HCT116 (cell line): ENCODE data around the gene ZNF554. TPM values are rescaled to one million over a fixed set of nuclear protein-coding genes. Genes with fewer than 3 reads are reported as not detected.

Source experiments
- ATAC-seq: fragments of 200-7000 bp; cut with Tn5 transposase; 2 replicates; pipeline ENCODE4 v1.9.1; 2020; ENCODE audit warnings: mild to moderate bottlenecking, moderate library complexity
- BruUV-seq: library from RNA; stranded (reverse); fragments of 400-500 nt; replicated peaks from 2 replicates; lab custom pipeline; 2021; lab: Mats Ljungman, UMichigan
- CTCF ChIA-PET: fragments of 300-600 bp; sonication (Branson Sonifier 250); formaldehyde crosslinking; loops from one replicate; lab custom pipeline; 2021; ENCODE audit warnings: antibody characterized with exemption; lab: Charles Lee
- POLR2A ChIA-PET: fragments of 300-600, 350-600 bp; sonication (Branson Sonifier 250); formaldehyde crosslinking; loops from one replicate; lab custom pipeline; 2021; ENCODE audit warnings: antibody characterized with exemption; lab: Charles Lee
- RAD21 ChIA-PET, 2 experiments: fragments of 300-600 bp; sonication (Branson Sonifier 250); formaldehyde crosslinking; loops; one replicate each; lab custom pipeline; 2023; ENCODE audit warnings: low total read pairs in 2 of 2; ENCODE audit not compliant: uncharacterized antibody in 2 of 2, unreplicated experiment in 2 of 2, low non-redundant PET in 1 of 2; lab: Charles Lee
- DNase-seq: peaks from one replicate; pipeline ENCODE4 v3.0.0-alpha.2; 2010; ENCODE audit warnings: low read depth, low spot score
- H2AFZ ChIP-seq: fragments of 200-600 bp; shearing (Covaris generic), sonication (generic); 2 replicates; pipeline ENCODE4 v1.6.1; 2017; ENCODE audit warnings: low read depth, mixed run types, mixed read lengths, antibody characterized with exemption, low read length; ENCODE audit not compliant: poor library complexity, severe bottlenecking
- H3K27ac ChIP-seq: 2 replicates; pipeline ENCODE4 v1.5.1; 2012; ENCODE audit warnings: low read depth, low read length
- H3K27me3 ChIP-seq: fragments of 200-600 bp; sonication (generic); 2 replicates; pipeline ENCODE4 v1.6.1; 2016; ENCODE audit warnings: mixed run types, low read length, mixed read lengths; ENCODE audit not compliant: insufficient read depth
- H3K36me3 ChIP-seq, 2 experiments: fragments of 200-500 bp in 1 of 2; fragments of 200-600 bp in 1 of 2; sonication (Bioruptor generic) in 1 of 2; sonication (generic) in 1 of 2; 2 replicates each; pipeline versions ENCODE4 v1.5.1 to v1.6.1; 2014 to 2016; ENCODE audit warnings: low read length in 2 of 2, inconsistent platforms in 1 of 2, mixed read lengths in 1 of 2, mixed run types in 1 of 2; ENCODE audit not compliant: insufficient read depth in 2 of 2, control insufficient read depth in 1 of 2
- H3K4me1 ChIP-seq, 2 experiments: fragments of 200-600 bp in 1 of 2; sonication (generic) in 1 of 2; 2 replicates each; pipeline versions ENCODE4 v1.5.1 to v1.6.1; 2012 to 2017; ENCODE audit warnings: low read length in 2 of 2, inconsistent platforms in 1 of 2, mild to moderate bottlenecking in 1 of 2, mixed read lengths in 1 of 2, mixed run types in 1 of 2, moderate library complexity in 1 of 2; ENCODE audit not compliant: insufficient read depth in 2 of 2, control insufficient read depth in 1 of 2
- H3K4me2 ChIP-seq: fragments of 200-600 bp; sonication (generic); 2 replicates; pipeline ENCODE4 v1.6.1; 2017; ENCODE audit warnings: mixed run types, low read length, mixed read lengths
- H3K4me3 ChIP-seq, 2 experiments: fragments of 200-600 bp in 1 of 2; sonication (generic) in 1 of 2; replicated peaks in 1 of 2; 2 replicates each; pipeline ENCODE4 v1.5.1; 2011 to 2016; ENCODE audit warnings: low read length in 2 of 2, control low read depth in 1 of 2, low read depth in 1 of 2, mild to moderate bottlenecking in 1 of 2, mixed read lengths in 1 of 2, mixed run types in 1 of 2
- H3K79me2 ChIP-seq: fragments of 200-600 bp; sonication (generic); 2 replicates; pipeline ENCODE4 v1.6.1; 2017; ENCODE audit warnings: mild to moderate bottlenecking, mixed run types, low read length, moderate library complexity, mixed read lengths; ENCODE audit not compliant: insufficient read depth
- H3K9ac ChIP-seq: fragments of 200-600 bp; sonication (generic); 2 replicates; pipeline ENCODE4 v1.6.1; 2016; ENCODE audit warnings: low read length, mixed read lengths
- H3K9me2 ChIP-seq: fragments of 200-600 bp; sonication (generic), shearing (Covaris generic); 2 replicates; pipeline ENCODE4 v1.6.1; 2017; ENCODE audit warnings: mixed run types, mild to moderate bottlenecking, moderate library complexity; ENCODE audit not compliant: insufficient read depth
- H3K9me3 ChIP-seq, 2 experiments: fragments of 200-500 bp in 1 of 2; fragments of 200-600 bp in 1 of 2; sonication (Bioruptor generic) in 1 of 2; sonication (generic) in 1 of 2; 2 replicates each; pipeline ENCODE4 v1.6.1; 2014 to 2017; ENCODE audit warnings: low read length in 2 of 2, mixed read lengths in 2 of 2, inconsistent platforms in 1 of 2, low read depth in 1 of 2, mild to moderate bottlenecking in 1 of 2, mixed run types in 1 of 2, moderate library complexity in 1 of 2; ENCODE audit not compliant: control insufficient read depth in 1 of 2, insufficient read depth in 1 of 2
- H4K20me1 ChIP-seq: fragments of 200-600 bp; sonication (generic), shearing (Covaris generic); 2 replicates; pipeline ENCODE4 v1.6.1; 2017; ENCODE audit warnings: mixed run types, mild to moderate bottlenecking, moderate library complexity; ENCODE audit not compliant: insufficient read depth
- ATF3 ChIP-seq: IDR thresholded peaks from 2 replicates; pipeline ENCODE4 v1.6.1; 2012
- CBX3 ChIP-seq: IDR thresholded peaks from 2 replicates; pipeline ENCODE4 v1.6.1; 2012; ENCODE audit warnings: low read depth
- CEBPB ChIP-seq: IDR thresholded peaks from 2 replicates; pipeline ENCODE4 v1.6.1; 2012; ENCODE audit warnings: low read depth
- CTCF ChIP-seq, 3 experiments: fragments of 200-600 bp in 1 of 3; sonication (generic) in 1 of 3; IDR thresholded peaks in 2 of 3; conservative IDR thresholded peaks in 1 of 3; 2 replicates each; pipeline ENCODE4 v1.5.1; 2012 to 2017; ENCODE audit warnings: low read depth in 2 of 3, low read length in 2 of 3, antibody characterized with exemption in 1 of 3, borderline replicate concordance in 1 of 3, control low read depth in 1 of 3, mild to moderate bottlenecking in 1 of 3, mixed read lengths in 1 of 3, mixed run types in 1 of 3, moderate library complexity in 1 of 3; ENCODE audit not compliant: insufficient read depth in 1 of 3
- EGR1 ChIP-seq: IDR thresholded peaks from 2 replicates; pipeline ENCODE4 v1.6.1; 2012; ENCODE audit warnings: low read depth
- EZH2phosphoT487 ChIP-seq: fragments of 200-600 bp; IDR thresholded peaks from 2 replicates; pipeline ENCODE4 v1.6.1; 2018; ENCODE audit warnings: antibody characterized with exemption, borderline replicate concordance
- FOSL1 ChIP-seq: IDR thresholded peaks from 2 replicates; pipeline ENCODE4 v1.6.1; 2012; ENCODE audit warnings: low read depth
- JUND ChIP-seq: IDR thresholded peaks from 2 replicates; pipeline ENCODE4 v1.6.1; 2012
- MAX ChIP-seq: IDR thresholded peaks from 2 replicates; pipeline ENCODE4 v1.6.1; 2012
- POLR2AphosphoS5 ChIP-seq: IDR thresholded peaks from 2 replicates; pipeline ENCODE4 v1.6.1; 2011; ENCODE audit warnings: mild to moderate bottlenecking, low read depth, low read length, moderate library complexity
- RAD21 ChIP-seq: IDR thresholded peaks from 2 replicates; pipeline ENCODE4 v1.6.1; 2012; ENCODE audit warnings: low read depth, mild to moderate bottlenecking
- REST ChIP-seq: IDR thresholded peaks from 2 replicates; pipeline ENCODE4 v1.6.1; 2012; ENCODE audit warnings: low read depth
- SP1 ChIP-seq: IDR thresholded peaks from 2 replicates; pipeline ENCODE4 v1.6.1; 2012; ENCODE audit warnings: low read depth
- SRF ChIP-seq: IDR thresholded peaks from 2 replicates; pipeline ENCODE4 v1.6.1; 2012; ENCODE audit warnings: low read depth
- TCF7L2 ChIP-seq: IDR thresholded peaks from 2 replicates; pipeline ENCODE4 v1.7.0; 2011; ENCODE audit warnings: borderline replicate concordance, inconsistent platforms; ENCODE audit not compliant: insufficient read depth, insufficient read length; ENCODE audit errors: extremely low read depth
- YY1 ChIP-seq: IDR thresholded peaks from 2 replicates; pipeline ENCODE4 v1.6.1; 2011; ENCODE audit warnings: low read length, low read depth, moderate library complexity, mild to moderate bottlenecking; ENCODE audit not compliant: insufficient replicate concordance; ENCODE audit errors: extremely low read depth
- ZBTB33 ChIP-seq: IDR thresholded peaks from 2 replicates; pipeline ENCODE4 v1.6.1; 2011; ENCODE audit warnings: mild to moderate bottlenecking, low read length, moderate library complexity; ENCODE audit not compliant: insufficient replicate concordance; ENCODE audit errors: extremely low read depth
- ZNF274 ChIP-seq: fragments of 200-500 bp; sonication (Bioruptor generic); IDR thresholded peaks from 2 replicates; pipeline ENCODE4 v1.6.1; 2014; ENCODE audit warnings: mild to moderate bottlenecking, low read depth, low read length, inconsistent platforms
- intact Hi-C: fragments of 100-400 bp; cut with micrococcal nuclease; formaldehyde crosslinking; loops from 2 replicates; pipeline ENCODE4 v1.10.0; 2022
- total RNA-seq: library from RNA; stranded (reverse); gene quantifications from one replicate; pipeline ENCODE4 v1.2.1, GENCODE V29; 2021; ENCODE audit not compliant: unreplicated experiment

Gene ZNF554
- total RNA-seq, 1 experiment from 2014 or later, result 4.0 TPM

GRCh38 chr19:2865334-2866100 is 45.8 kb downstream of the ZNF554 start:
- CTCF ChIA-PET, result no interaction called here
- Histone ChIP-seq H3K4me2 (no peak overlapping the region), H3K4me3 (no peak overlapping the region), H3K27me3 (no peaks in the 10 kb centered on the region), H3K36me3 (no peaks in the 10 kb centered on the region), H4K20me1 (no peaks in the 10 kb centered on the region), H3K9me3 (peaks cover 0 to 10% of the 10 kb centered on the region in 2 experiments; a peak in 1 of 4 replicates), H3K4me1 (no peaks in the 10 kb centered on the region), H2AFZ (no peak overlapping the region), H3K9me2 (no peaks in the 10 kb centered on the region), H3K9ac (no peak overlapping the region), H3K27ac (no peak overlapping the region), H3K79me2 (no peaks in the 10 kb centered on the region)
- intact Hi-C loops, result no loop called here
- no peak for ATAC-seq
- RAD21 ChIA-PET, result interaction anchor here in 1 of 2 experiments (0.7 kb wide), 1 partner anchor 85 kb away, joined by 3 read pairs; no protein-coding TSS in a partner anchor
- TF ChIP-seq CBX3, result no peak
- TF ChIP-seq POLR2AphosphoS5, result no peak
- no peak for TF ChIP-seq ZNF274
- TF ChIP-seq YY1, result no peak
- TF ChIP-seq JUND, result no peak
- no peak for TF ChIP-seq EGR1
- no peak for TF ChIP-seq ZBTB33
- no peak for TF ChIP-seq CEBPB
- TF ChIP-seq TCF7L2, result no peak
- TF ChIP-seq ATF3, result no peak
- no peak for TF ChIP-seq SRF
- TF ChIP-seq SP1, result no peak
- no peak for TF ChIP-seq EZH2phosphoT487
- TF ChIP-seq MAX, result no peak
- TF ChIP-seq REST, result no peak
- no peak for TF ChIP-seq CTCF (IDR thresholded peaks at IDR 0.05 in 2 of 3, conservative IDR thresholded peaks at IDR 0.05 in 1 of 3; ENCODE audit: borderline replicate concordance in 1 of 3, insufficient read depth in 1 of 3, low read depth in 2 of 3, low read length in 2 of 3)
- TF ChIP-seq RAD21, result no peak
- TF ChIP-seq FOSL1, result no peak
- no peak for DNase-seq
- POLR2A ChIA-PET, result no interaction called here
- BruUV-seq, result no TSS peak
